ENCODE measurements around the gene TSHZ2.

Gene TSHZ2, protein sequence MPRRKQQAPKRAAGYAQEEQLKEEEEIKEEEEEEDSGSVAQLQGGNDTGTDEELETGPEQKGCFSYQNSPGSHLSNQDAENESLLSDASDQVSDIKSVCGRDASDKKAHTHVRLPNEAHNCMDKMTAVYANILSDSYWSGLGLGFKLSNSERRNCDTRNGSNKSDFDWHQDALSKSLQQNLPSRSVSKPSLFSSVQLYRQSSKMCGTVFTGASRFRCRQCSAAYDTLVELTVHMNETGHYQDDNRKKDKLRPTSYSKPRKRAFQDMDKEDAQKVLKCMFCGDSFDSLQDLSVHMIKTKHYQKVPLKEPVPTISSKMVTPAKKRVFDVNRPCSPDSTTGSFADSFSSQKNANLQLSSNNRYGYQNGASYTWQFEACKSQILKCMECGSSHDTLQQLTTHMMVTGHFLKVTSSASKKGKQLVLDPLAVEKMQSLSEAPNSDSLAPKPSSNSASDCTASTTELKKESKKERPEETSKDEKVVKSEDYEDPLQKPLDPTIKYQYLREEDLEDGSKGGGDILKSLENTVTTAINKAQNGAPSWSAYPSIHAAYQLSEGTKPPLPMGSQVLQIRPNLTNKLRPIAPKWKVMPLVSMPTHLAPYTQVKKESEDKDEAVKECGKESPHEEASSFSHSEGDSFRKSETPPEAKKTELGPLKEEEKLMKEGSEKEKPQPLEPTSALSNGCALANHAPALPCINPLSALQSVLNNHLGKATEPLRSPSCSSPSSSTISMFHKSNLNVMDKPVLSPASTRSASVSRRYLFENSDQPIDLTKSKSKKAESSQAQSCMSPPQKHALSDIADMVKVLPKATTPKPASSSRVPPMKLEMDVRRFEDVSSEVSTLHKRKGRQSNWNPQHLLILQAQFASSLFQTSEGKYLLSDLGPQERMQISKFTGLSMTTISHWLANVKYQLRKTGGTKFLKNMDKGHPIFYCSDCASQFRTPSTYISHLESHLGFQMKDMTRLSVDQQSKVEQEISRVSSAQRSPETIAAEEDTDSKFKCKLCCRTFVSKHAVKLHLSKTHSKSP (N-terminal part only)

DNA sequence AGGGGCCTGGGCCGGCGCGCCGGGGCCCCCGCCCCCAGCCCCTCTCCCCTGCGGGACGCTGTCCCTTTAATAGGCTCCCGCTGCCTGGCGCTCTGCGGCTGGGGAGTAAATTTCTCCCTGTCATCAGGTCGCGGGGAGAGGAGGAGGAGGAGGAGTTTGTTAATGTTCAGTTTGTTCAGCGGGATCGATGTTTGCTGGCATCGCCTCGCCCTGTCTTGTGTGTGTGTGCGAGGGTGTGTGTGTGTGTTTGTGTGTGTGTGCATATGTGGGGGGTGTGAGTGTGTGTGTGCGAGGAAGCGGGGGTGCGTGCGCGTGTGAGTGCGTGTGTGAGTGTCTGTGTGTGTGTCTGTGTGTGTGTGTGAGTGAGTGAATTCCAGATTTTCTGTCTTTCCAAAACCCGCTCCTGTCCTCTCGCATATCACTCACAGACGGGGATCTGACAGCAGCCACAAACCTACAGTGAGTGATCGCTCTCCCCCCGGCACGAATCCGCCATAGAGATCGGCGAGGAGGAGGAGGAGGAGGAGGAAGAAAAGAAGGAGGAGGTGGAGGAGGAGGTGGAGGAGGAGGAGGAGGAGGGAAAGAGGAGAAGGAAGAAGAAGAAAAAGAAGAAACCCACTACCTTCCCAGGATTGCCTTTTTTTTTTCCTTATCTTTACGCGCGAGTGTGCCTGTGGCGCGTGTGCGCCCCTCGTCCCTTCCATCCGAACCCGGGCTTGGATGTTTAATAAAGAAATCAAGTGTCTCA is at the start of gene TSHZ2:
Gene TSHZ2 (plus strand): TSS at position 169 of the 748 bp plus-strand sequence. CDS start 936 bp downstream, outside the sequence.
- FAIRE-seq = no peak

DNA sequence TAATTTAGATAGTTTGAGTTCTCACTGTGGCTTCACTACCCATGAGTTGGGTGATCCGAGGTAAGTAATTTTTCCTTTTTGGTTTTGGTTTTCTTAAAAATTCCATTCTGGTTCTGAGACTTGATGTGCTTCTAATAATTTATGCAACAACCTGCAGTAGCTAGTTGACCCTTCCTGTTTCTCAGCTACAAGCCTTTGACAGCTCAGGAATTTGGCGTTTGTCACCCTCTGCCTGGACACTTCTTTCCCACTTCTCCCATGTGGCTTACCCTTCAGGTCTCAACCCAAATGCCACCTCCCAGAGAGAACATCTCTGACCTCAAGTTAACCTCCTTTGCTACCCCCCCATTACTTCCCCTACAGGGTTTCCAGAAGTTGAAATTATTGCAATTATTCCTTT is 49.7 kb upstream of the TSHZ2 start:
- no peak for FAIRE-seq

DNA sequence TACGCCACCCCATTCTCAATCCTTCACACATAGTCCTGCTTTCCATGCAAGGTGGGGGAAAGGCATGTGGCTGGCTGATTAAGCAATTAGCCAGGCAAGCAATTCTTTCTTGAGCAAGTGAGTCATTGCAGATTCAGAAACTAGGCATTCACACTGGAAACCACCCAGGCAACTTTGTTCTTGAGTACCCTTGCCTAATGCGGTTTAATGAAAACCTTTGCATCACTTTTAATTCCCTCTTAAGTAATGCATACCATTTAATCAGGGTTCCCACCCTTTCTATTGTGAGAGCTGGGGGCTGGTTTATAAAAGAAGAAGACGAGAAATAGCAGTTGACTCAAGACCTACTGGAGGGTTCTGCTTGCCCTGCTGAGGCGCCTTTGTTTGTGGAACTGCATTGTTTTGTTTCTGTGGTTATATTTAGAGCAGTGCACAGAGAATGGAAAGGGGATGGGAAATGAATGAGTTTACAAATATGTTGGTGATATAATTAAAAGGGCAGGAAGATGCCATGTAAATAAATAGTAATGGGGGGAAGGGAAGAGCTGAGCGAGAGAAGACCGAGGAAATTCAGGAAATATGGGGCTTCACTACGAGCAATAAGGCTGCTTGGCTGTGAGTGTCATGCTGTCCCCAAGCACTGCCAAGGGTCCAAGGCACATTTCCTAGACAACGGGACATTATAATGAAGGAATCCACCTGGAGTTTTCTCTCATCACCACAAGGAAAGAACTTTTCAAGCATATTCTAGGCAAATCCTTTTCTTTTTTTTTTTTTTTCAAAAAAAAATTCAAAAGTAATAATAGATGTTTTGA is 48.8 kb upstream of the TSHZ2 start:
- no peak for FAIRE-seq

DNA sequence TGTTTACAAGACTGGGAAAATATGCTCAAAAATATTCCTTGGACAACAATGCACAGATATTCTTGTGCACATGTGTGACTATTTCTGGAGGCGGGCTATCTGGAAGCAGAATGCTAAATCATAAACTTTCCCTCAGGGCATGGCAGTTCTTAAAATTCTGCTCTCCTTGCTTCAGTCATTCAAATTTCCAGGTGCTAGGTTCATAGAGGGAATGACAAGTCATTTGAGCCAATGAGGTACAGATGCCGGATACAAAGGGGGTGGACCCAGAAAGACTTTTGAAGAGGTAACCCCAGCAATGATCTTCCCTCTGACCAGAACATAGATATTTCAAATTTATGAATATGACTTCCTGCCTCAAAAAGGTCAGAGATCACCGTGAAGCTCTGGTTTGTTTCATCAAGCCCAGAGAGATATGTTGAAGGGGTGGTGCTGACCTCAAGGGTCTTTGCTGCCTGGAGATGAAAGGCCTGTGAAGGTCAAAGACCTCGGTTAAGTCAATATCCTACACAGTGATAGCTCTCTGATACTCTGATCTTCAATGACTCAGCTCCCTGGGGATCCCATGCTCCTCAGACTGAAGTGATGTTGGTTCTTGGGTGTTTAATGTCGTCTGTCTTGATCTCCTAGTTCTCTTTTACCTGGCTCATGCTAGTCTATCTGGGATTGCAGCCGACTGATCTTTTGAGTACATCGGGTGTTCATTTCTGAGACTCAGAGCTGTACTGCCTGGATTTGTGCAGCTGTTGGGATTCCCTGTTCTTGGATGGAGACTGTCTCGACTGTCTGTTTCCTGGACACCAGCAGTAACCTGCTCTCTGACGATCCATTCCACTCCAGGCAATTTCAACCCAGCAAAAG is 47.5 kb upstream of the TSHZ2 start:
- no peak for FAIRE-seq

DNA sequence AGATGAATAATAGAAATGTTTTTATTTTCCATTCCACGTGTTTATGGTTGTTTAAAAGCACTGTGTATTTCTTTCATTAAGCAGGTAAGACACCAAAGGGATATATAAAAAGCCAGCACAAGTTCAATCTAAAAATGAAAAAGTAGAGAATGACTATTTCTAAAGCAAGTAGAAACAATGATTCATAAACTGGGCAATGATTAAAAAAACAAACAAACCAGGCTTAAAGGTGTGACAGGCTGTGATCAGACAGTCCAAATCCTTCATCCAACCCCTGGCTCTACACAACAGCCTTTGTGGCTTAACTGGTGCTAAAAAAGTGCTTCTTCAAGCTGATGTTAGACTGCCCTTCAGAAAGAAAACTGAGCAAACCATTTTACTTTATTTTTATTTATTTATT is 45.7 kb upstream of the TSHZ2 start:
- FAIRE-seq = no peak

DNA sequence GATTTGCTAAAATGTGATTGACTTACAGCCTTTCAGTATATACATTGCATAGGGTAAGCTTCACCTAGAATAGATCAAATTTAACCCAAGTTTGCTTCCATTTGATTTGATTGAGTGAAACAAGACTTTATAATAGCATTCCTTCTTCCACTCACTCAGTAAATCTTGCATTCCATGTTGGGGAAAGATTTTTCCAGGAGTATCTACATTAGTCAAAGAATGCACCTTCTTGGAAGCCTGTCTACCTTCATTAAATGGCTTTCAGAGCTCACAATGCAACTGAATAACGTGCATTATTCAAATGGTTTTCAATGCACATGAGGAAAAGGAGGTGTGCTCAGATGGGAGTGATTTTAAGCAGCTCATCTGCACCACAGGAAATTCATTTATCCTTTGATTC is 38.3 kb upstream of the TSHZ2 start:
- FAIRE-seq = no peak

DNA sequence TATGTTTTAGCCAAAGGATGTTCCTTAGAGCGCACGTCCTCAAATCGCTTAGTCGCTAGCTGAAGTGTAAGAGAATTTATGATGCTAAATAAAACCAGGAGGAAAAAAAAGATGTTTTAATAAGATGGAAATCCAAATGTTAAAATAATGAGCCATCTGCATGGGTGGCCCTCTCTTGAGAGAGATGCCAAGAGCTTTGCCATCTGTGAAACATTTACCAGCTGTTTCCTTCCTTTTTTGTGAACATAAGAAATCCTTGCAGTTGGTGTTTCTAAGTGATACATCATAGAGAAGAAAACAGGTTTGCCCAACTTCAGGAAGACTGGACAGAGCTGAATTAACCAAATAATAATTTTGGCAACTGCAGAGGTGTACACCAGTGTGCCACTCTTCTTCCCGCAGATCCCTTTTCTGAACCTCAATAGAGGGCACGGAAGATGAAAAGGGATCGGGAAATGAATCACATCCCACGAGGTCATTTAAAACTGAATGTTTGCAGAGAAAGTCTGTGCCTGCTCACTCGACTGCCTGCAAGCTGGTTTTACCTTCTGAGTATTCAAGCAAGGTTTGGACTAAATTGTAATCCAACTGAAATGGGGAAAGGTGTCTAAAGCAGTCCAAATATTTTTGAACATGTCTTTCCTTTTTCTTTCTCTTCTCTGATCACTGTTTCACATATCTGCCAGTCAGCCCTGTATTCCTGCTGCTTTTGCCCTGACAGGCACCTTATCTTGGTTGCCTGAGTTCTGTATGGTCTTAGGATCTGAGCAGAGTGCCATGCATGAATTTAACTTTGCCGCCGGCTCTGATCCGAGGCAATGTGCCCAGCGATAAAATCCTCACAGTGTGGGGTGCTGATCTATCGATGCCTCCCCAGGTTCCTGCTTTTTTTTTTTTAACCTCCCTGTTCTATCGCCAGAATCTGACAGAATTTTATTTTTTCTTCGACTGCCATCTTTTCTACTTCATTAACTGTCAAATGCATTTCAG is 35.5 kb upstream of the TSHZ2 start:
- no peak for FAIRE-seq

DNA sequence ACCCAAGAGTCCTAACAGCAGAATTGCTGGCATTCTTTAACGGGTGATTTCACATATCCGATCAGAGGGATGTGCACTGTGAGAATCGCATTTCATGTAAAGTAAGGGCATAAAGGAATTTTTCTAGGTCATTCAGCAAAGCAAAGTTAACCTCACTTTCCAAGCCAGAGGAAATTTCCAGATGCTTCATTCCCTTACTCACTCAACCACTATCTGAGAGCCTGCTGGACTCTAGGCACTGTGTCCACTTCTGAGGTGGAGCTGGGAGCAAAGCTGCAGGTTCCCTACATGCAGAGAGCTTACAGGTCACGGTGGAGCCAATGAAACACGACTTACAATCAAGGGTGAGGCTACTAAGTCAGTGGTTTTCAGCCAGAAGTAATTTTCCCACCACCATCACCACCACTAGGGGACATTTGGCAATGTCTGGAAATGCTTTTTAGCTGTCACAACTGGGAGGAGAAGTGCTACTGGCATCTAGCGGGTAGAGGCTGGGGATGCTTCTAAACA is 34.5 kb upstream of the TSHZ2 start:
- FAIRE-seq = no peak

DNA sequence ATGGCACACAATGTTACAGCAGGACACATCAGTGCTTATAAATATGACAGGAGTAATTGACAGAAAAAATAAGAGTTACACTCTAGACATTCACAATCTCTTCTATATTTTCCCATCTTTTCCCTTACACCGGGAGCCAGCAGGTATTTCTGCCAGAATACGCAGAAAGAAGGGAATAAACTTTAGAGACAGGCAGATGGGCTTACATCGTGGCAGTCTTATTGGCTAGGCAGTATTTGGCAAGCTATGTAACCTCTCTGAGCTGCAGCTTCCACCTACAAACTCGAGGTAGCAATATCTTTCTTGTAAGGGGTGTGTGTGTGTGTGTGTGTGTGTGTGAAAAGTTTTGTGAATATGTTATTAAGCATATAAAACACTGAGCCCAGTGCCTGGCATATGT is 33.0 kb upstream of the TSHZ2 start:
- FAIRE-seq = no peak

DNA sequence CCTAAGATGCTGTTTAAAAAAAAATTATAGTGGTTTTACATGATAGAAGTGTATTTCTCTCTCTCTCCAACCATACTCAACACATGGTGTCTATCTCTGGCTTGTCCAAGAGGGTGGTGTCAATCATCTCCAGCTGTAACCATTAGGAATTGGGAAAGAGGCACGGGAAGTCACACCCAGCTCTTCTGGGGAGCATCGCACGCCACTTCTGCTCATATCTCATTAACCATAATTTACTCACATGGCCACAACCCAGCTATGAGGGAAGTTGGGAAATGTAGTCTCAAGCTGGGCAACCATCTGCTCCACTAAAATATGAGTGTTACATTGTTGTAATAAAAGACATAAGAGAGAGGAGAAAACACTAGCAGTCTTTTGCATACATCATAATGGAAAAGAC is 30.4 kb upstream of the TSHZ2 start:
- FAIRE-seq = no peak

DNA sequence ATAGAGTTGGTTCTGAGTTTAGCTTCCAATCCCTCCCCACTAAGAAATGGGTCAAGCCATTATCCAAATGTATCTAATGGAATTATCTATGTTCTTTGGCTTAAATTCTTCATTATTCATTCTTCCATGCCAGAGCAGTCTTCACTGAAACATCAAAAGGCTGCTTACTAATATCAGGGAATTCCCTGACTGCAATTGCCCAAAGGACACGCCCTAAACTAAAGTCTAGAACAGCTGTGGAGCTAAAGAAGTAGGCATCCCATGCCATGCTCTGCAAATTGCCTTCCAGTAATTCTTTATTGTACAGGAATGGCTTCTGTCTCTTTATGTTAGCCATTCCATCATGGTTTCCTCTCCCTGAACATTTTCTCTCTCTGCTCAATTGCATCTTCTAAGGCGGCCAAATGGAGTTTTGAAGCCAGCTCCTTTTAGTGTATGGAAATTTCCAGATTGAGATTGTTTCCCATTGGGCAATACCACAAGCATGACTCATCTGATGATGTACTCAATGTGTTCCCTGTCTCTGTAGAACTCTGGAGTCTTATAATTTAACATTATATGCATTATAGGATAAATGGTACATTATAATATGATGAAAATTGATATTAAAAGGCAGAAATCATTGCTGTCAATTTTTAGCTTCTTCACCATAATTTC is 28.8 kb upstream of the TSHZ2 start:
- no peak for FAIRE-seq

DNA sequence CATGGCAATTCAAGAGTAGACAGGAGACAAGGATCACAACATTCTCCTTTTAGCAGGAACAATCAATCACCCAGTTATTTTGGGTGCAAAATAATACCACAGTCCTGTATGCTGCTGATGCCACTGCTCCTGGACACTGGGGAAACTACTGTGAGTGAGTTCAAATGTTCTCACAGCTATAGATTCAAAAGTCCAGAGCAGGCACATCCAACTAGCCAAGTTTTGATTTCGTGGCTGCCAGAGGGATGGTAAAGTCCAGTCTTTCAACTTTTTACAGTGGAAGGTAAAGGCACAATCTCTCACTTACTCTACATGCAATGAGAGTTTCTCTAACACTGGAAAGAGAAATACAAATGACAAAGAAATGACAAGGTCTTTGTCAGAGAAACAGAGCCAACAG is 26.9 kb upstream of the TSHZ2 start:
- no peak for FAIRE-seq

DNA sequence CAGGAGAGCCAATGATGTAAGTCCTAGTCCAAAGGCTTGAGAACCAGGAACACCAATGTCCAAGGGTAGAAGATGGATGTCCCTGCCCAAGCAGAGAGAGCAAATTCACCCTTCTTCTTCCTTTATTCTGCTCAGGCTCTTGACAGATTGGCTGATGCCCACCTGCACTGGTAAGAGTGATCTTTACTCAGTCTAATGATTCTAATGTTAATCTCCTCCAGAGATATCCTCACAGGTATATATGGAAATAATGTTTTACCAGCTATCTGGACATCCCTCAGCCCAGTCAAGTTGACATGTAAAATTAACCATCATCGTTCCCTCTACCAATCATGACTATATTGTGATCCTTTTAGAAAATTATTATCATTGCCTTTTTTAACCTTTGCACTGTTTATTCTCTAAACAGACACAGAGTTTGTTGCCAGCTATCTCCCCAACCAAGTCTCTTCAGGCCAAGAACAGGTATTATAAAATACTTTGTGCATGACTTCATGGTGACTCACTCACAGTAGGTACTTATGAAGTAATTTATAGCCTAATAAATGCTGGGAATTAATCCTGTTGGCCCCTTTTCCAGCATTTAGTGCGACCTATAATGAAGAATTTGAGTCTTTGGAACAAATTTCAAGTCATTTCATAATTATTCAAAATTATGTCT is 26.2 kb upstream of the TSHZ2 start:
- no peak for FAIRE-seq

DNA sequence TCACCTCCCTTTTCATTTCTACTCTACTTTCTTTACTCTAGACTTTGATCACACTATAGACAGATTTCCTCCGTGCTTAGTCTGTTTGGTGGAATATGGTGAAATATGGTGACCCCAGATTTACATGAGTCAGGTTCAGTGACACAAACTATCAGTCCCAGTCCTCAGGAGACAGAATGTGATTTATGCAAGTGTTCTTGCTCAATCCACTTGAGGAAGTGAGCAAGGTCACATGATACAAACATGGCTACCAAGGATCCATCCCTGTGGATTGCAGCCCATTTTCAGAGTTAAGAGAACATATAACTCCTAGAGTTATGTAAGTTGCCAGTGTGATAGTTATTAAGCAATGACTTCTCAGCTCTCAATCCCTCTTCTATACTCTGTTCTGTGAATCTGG is 23.7 kb upstream of the TSHZ2 start:
- no peak for FAIRE-seq

DNA sequence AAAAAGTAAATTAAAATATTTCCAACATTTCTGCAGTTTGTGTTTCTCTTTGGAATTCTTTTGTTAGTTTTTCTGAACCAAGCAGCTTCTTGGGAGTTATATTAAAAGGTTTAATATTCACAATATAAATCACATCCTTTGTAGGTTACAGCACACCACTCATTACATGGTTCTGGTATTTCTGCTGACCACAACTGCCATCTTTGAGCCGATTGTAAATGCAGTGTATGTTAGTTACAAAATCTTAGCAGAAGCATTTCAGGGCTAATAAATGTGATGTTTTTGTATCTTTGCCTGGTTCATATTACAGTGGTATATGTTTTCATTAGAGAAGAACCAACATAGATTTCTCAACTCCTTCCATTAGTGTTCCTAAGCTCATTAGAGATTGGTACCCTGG is 19.1 kb upstream of the TSHZ2 start:
- no peak for FAIRE-seq

DNA sequence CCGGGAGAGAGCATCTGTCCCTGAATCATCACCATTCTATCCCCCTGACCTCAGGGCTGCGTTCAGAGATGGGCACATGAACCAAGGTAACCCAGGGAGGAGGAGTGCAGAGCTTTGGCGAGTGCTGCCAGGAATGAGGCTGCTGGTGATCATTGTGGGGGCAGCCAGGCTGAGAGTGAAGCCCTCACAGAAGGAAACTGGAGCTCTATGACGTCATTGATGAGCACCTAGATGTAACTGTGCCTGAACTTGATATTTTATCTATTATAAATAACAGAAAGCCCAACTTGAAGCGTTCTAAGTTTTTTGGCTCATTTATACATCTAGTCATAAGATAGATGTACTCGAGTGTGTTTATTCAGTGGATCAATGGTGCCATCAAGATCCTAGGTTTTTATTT is 17.3 kb upstream of the TSHZ2 start:
- no peak for FAIRE-seq

DNA sequence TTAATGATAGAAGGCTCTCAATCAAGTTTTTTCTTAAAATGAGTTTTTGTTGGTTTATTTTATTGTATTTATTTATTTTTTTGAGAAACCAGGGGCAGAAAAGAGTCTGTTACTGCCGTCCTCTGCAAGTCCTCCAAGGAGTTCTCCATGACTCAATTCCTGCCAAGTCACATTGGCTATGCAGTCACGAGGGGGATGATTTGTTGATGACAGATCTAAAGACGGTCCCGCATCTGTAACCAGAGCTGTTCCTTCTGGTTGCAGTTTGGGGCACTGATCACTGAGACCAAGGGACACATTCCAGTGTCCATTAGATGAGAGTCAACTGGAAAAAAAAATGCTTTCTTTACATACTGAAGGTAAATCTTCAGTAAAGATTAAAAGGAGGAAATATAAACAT is 13.9 kb upstream of the TSHZ2 start:
- no peak for FAIRE-seq

DNA sequence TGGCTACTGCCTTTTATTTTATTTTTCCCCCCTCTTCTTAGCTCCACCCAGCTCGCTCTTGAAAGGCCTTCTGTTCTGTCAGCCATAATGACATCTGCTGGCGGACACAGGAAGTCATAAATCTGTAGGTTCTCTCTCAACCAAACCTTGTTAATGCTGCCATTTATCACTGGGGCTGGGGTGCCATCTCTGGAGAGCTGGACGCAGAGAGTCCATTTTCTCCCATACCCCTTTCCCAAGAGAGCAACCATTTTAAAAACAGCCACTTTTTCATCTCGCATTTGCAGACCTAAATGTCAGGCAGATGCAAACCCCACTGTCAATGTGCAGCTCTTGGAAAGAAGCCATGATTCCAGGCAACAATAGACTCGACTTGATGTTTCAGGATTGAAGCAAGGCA is 13.0 kb upstream of the TSHZ2 start:
- no peak for FAIRE-seq

DNA sequence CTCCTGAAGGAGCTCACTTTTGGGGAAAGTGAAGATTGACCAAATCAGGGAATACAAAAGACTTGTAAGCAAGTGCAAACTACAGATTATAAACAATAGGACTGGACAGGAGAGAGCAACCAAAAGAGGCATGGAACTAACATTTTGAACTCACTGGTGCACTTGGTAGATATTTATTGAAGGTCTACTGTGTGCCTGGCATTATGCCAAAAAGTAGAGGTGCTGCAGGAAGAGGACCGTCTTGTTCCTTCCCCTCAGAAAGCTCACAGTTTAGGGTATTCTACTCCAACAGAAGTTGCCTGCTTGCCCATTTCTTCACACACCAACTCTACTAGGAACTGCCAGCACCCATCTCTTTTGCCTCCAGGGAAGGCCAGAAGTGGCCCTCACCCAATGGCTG is 10.0 kb upstream of the TSHZ2 start:
- no peak for FAIRE-seq

Data from islet of Langerhans (tissue), 1 donor.